Activated T-helper 2 cell treated with anti-CD3 and anti-CD28 coated beads, Interferon-gamma antibody, Interleukin-2, Interleukin-4, amounts not matched to agents 10 μg/mL and 5 μg/mL and 100 μg/mL, durations not matched to agents 14 hours and 24 hours and 36 hours (primary cell): Measurements from ENCODE around the gene HOXC10. TPM values are rescaled to one million over a fixed set of nuclear protein-coding genes. Genes with fewer than 3 reads are reported as not detected.
A peak's percentile ranks its signal among the peaks of the same experiment; 100 is the strongest.

Experiments
- DNase-seq: peaks from one replicate; pipeline ENCODE4 v3.0.0; 2021; ENCODE audit warnings: low spot score
- H3K27ac Mint-ChIP-seq: one replicate; pipeline ENCODE4 v1.8.0; 2021; ENCODE audit warnings: mixed read lengths
- H3K27me3 Mint-ChIP-seq: one replicate; pipeline ENCODE4 v1.8.0; 2021; ENCODE audit warnings: low read depth, mixed read lengths
- H3K36me3 Mint-ChIP-seq: one replicate; pipeline ENCODE4 v1.8.0; 2021; ENCODE audit warnings: low read depth, mixed read lengths
- H3K4me1 Mint-ChIP-seq: one replicate; pipeline ENCODE4 v1.8.0; 2021; ENCODE audit warnings: low read depth, mixed read lengths
- H3K4me3 Mint-ChIP-seq: one replicate; pipeline ENCODE4 v1.8.0; 2021; ENCODE audit warnings: low read depth, mild to moderate bottlenecking, moderate library complexity, mixed read lengths
- H3K9me3 Mint-ChIP-seq: one replicate; pipeline ENCODE4 v1.8.0; 2021; ENCODE audit warnings: mixed read lengths
- intact Hi-C: fragments of 100-400 bp; cut with micrococcal nuclease; formaldehyde crosslinking; loops from one replicate; pipeline ENCODE4 v1.15.1; 2023
- total RNA-seq: library from RNA; stranded (reverse); gene quantifications from 2 replicates; pipeline ENCODE4 v1.2.3, GENCODE V29; 2022

HOXC10 gene
- total RNA-seq, 1 donor from 2014 or later, result not detected

- H3K27me3 Mint-ChIP-seq, result peaks cover 84% of the 10 kb centered on the region
- no peak for DNase-seq
- peaks cover 9% of the 10 kb centered on the region for H3K4me1 Mint-ChIP-seq
- intact Hi-C loops, result loop anchor here (1.0 kb wide), 1 partner anchor 8 kb away; no protein-coding TSS in a partner anchor
- no peaks in the 10 kb centered on the region for H3K36me3 Mint-ChIP-seq
- no peak overlapping the region for H3K4me3 Mint-ChIP-seq
- no peaks in the 10 kb centered on the region for H3K9me3 Mint-ChIP-seq
- H3K27ac Mint-ChIP-seq, result no peak overlapping the region
Measured at GRCh38 chr12:54026640-54027441, 41.9 kb downstream of the HOXC10 start.

GRCh38 chr12:54027442-54027786 is 42.5 kb downstream of the HOXC10 start:
- intact Hi-C loops, result loop anchor here (1.0 kb wide), 1 partner anchor 8 kb away; no protein-coding TSS in a partner anchor
- peaks cover 9% of the 10 kb centered on the region for H3K4me1 Mint-ChIP-seq
- H3K27me3 Mint-ChIP-seq, result peaks cover 84% of the 10 kb centered on the region
- H3K9me3 Mint-ChIP-seq, result no peaks in the 10 kb centered on the region
- H3K4me3 Mint-ChIP-seq, result no peak overlapping the region
- H3K36me3 Mint-ChIP-seq, result no peaks in the 10 kb centered on the region
- no peak overlapping the region for H3K27ac Mint-ChIP-seq
- DNase-seq, result no peak

- Mint-ChIP-seq H3K9me3 (no peaks in the 10 kb centered on the region), H3K4me1 (peaks cover 13% of the 10 kb centered on the region), H3K36me3 (no peaks in the 10 kb centered on the region), H3K27ac (no peak within 1 kb of the TSS), H3K4me3 (no peak within 1 kb of the TSS), H3K27me3 (peaks cover 86% of the 10 kb centered on the region)
- no peak for DNase-seq
- intact Hi-C loops, result loop anchor here (2.0 kb wide), 1 partner anchor 22 kb away; no protein-coding TSS in a partner anchor
Measured at GRCh38 chr12:54028314-54029201, 43.6 kb downstream of the HOXC10 start, which contains the start of gene HOXC6. TSS of gene HOXC6 (plus strand) at chr12:54028440. CDS start at chr12:54028522, 82 bp downstream.

- H3K36me3 Mint-ChIP-seq, result no peaks in the 10 kb centered on the region
Measured at GRCh38 chr12:54029529-54030441, 44.8 kb downstream of the HOXC10 start.

GRCh38 chr12:54030442-54030801 is 45.5 kb downstream of the HOXC10 start:
- intact Hi-C loops, result no loop called here
- no peak overlapping the region for H3K27ac Mint-ChIP-seq
- no peaks in the 10 kb centered on the region for H3K36me3 Mint-ChIP-seq
- peaks cover 82% of the 10 kb centered on the region for H3K27me3 Mint-ChIP-seq
- H3K4me3 Mint-ChIP-seq, result no peak overlapping the region
- no peak for DNase-seq
- peaks cover 16% of the 10 kb centered on the region for H3K4me1 Mint-ChIP-seq
- H3K9me3 Mint-ChIP-seq, result no peaks in the 10 kb centered on the region

More at GRCh38 chr12:54029529-54030441, 44.8 kb downstream of the HOXC10 start:
- H3K4me1 Mint-ChIP-seq, result peaks cover 16% of the 10 kb centered on the region
- no peaks in the 10 kb centered on the region for H3K9me3 Mint-ChIP-seq
- H3K27me3 Mint-ChIP-seq, result peaks cover 82% of the 10 kb centered on the region
- intact Hi-C loops, result loop anchor here (2.0 kb wide), 1 partner anchor 23 kb away; no protein-coding TSS in a partner anchor
- no peak for DNase-seq
- H3K27ac Mint-ChIP-seq, result no peak overlapping the region
- no peak overlapping the region for H3K4me3 Mint-ChIP-seq

- no peak for DNase-seq
- Mint-ChIP-seq H3K4me3 (no peak overlapping the region), H3K27me3 (peaks cover 82% of the 10 kb centered on the region), H3K36me3 (no peaks in the 10 kb centered on the region), H3K27ac (no peak overlapping the region), H3K9me3 (no peaks in the 10 kb centered on the region), H3K4me1 (peaks cover 12% of the 10 kb centered on the region)
- intact Hi-C loops, result no loop called here
Measured at GRCh38 chr12:54030889-54031471, 46.0 kb downstream of the HOXC10 start.

- Mint-ChIP-seq H3K27ac (no peak overlapping the region), H3K36me3 (no peaks in the 10 kb centered on the region), H3K4me3 (no peak overlapping the region), H3K27me3 (peaks cover 83% of the 10 kb centered on the region), H3K9me3 (no peaks in the 10 kb centered on the region), H3K4me1 (peaks cover 11% of the 10 kb centered on the region)
- intact Hi-C loops, result no loop called here
- no peak for DNase-seq
Measured at GRCh38 chr12:54031480-54031879, 46.5 kb downstream of the HOXC10 start.

GRCh38 chr12:54032086-54032619 is 47.2 kb downstream of the HOXC10 start:
- no peak overlapping the region for H3K4me3 Mint-ChIP-seq
- peaks cover 78% of the 10 kb centered on the region for H3K27me3 Mint-ChIP-seq
- H3K27ac Mint-ChIP-seq, result no peak overlapping the region
- intact Hi-C loops, result loop anchor here (1.0 to 2.0 kb wide), 3 partner anchors 13 to 159 kb away; partner anchors contain the start of gene HOXC10
- no peaks in the 10 kb centered on the region for H3K36me3 Mint-ChIP-seq
- peaks cover 7% of the 10 kb centered on the region for H3K4me1 Mint-ChIP-seq
- no peaks in the 10 kb centered on the region for H3K9me3 Mint-ChIP-seq
- DNase-seq, result no peak

- Mint-ChIP-seq H3K4me1 (peaks cover 7% of the 10 kb centered on the region), H3K36me3 (no peaks in the 10 kb centered on the region), H3K9me3 (no peaks in the 10 kb centered on the region), H3K4me3 (no peak within 1 kb of the TSS), H3K27me3 (peaks cover 78% of the 10 kb centered on the region), H3K27ac (no peak within 1 kb of the TSS)
- intact Hi-C loops, result loop anchor here (1.0 to 2.0 kb wide), 3 partner anchors 14 to 159 kb away; partner anchors contain the start of gene HOXC10
- DNase-seq, result peak; percentile 53
Measured at GRCh38 chr12:54032627-54033100, 47.7 kb downstream of the HOXC10 start, which contains the start of gene HOXC5. TSS of gene HOXC5 (plus strand) at chr12:54033050. CDS start at chr12:54033123, 73 bp downstream.

GRCh38 chr12:54033106-54033979 is 48.4 kb downstream of the HOXC10 start:
- Mint-ChIP-seq H3K36me3 (no peaks in the 10 kb centered on the region), H3K27me3 (peaks cover 77% of the 10 kb centered on the region), H3K4me3 (no peak overlapping the region), H3K9me3 (no peaks in the 10 kb centered on the region), H3K27ac (no peak overlapping the region), H3K4me1 (peaks cover 7% of the 10 kb centered on the region)
- DNase-seq, result no peak
- intact Hi-C loops, result loop anchor here (2.0 kb wide), 2 partner anchors 15 to 49 kb away; partner anchors contain the start of gene HOXC10
